HG03442 (cell line): ENCODE results near the gene OXT.
"Not testable (repeated sequence)": the region's sequence is repeated elsewhere in the genome, so short reads cannot be mapped to it uniquely, and the experiment has no call there.

ENCODE experiments used
- ATAC-seq: cut with Tn5 transposase; IDR thresholded peaks from one replicate; pipeline ENCODE4 v1.9.1; 2021; ENCODE audit warnings: mild to moderate bottlenecking, moderate library complexity; ENCODE audit not compliant: unreplicated experiment

Gene OXT

DNA sequence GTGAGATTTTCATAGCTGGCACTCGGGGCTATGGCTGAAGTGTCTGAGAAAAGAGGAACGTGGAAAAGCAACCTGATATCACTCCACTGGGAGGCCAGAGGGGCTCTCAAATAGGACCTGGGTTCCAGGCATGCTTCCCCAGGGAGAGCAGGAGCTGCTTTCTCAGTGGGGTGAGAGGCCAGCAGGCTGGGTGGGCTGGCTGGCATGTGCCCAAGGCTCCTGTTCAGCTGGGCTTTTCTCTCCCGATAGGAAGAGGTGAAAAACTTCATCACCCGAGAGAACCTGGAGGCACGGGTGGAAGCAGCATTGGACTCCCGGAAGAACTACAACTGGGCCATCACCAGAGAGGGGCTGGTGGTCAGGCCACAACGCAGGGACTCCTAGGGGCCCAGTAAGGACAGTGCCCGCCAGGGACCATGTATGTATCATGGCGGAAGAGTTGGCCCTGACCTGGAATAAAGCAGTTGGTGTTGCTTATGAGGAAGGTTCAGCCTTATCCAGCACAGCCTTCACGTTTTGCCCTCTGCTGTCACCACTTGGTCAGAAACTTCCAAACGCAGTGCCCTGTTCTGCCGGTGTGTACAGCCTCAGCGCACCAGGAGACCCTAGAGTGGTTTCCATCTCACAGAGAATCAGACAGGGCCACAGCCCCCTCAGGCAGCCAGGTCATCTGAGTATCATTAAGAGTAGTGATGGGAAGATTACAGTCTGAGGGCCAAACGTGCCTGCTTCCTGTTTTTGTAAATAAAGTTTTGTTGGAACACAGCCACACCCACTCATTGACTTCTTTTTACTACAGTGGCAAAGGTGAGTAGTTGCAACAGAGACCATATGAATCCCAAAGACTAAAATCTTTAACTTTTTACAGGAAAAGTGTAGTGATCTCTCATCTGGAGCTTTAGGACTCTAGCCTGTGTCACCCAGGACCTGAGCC, 23.7 kb upstream of the OXT start:
- no peak for ATAC-seq

DNA sequence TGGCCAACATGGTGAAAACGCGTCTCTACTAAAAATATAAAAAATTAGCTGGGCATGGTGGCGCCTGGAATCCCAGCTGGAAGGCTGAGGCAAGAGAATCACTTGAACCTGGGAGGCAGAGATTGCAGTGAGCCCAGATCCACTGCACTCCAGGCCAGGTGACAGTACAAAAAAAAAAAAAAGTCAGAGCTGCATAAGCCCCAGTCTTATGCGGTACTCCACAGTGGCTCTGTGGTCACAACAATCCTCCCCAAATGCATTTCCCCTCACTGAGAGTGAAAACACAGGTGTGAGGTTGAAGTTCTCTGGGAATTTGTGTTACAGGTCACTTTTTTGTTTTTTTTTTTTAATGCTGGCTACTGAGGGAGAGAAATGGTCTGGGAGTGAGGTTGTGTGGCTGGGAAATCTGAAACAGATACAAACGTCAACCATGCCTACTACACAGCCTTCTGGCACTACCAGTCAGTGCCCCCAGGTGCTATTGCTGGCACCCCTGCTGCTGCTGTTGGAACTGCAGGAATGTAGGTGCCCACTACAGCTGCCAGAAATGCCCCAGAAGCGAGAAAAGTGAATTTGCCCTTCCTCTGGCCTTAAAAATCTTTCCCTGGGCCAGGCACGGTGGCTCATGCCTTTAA, 19.9 kb upstream of the OXT start:
- ATAC-seq: no peak

DNA sequence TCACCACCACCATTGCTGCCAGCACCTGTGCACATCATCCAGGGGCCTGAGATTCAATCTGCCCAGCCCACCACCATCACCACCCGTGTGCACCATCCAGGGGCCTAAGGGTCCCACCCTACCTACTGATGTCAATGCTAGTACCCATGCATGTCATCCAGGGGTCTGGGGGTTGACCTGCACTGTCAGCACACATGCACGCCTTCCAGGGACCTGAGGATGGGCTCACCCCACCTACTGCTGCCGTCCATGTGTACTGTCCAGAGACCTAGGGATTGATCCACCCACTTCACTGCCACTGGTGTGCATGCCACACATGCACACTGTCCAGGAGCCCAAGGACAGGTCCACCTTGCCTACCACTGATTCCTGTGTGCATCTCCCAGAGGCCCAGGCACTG, 11.9 kb upstream of the OXT start:
- ATAC-seq: no peak

DNA sequence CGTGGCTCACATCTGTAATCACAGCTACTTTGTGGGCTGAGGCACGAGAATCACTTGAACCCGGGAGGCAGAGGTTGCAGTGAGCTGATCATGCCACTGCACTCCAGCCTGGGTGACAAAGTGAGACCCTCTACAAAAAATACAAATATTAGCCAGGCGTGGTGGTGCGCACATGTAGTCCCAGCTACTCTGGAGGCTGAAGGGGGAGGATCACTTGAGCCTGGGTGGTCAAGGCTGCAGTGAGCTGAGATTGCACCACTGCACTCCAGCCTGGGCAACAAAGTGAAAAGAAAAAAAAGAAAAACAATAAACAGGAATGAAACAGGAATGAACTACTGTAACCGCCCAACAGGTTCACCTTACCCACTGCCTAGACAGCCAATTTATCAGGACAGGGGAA, 7.3 kb upstream of the OXT start:
- not testable (repeated sequence) for ATAC-seq

DNA sequence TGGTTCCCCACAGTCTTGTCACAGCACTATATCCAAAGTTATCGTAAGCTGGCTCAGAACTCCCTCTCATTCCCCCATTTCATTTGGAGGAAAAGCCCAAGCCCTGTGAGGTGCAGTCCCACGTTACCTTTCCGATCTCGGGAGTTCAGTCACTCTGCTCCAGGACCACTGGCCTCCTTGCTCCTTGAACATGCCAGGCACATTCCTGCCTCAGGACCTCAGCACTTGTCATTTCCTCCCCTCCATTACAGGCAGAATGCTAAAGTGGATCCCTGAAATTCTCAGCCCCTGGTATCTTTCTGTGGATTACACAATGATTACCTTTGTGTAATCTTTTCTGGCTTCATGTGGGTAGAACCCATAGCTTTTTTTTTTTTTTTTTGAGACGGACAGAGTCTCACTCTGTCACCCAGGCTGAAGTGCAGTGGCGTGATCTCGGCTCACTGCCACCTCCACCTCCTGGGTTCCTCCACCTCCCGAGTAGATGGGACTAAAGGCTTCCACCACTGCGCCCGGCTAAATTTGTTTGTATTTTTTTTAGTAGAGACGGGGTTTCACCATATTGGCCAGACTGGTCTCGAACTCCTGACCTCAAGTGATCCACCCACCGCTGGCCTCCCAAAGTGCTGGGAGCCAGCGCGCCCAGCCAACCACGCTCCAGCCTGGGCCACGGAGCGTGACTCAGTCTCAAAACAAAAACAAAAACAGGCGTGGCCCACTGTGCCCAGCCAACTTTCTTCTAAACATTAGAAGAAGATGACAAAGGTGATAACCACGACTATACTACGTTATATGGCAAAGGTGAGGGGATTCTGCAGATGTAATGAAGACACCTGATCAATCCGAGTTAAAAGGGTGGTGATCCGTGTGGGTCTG, 4.0 kb upstream of the OXT start:
- no peak for ATAC-seq

DNA sequence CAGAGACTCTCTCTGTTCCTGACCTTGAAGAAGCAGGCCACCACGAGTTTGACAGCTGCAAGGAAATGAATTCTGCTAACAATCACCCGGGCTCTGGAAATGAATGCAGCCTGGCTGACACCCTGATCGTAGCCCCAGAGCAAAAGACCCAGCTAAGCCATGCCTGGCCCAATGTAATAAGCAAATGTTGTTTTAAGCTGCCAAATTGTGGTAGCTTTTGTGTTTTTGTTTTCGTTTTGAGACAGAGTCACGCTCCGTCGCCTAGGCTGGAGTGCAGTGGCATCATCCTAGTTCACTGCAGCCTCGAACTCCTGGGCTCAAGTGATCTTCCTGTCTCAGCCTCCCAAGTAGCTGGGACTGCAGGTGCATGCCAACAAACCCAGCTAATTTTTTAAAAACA, 3.3 kb upstream of the OXT start:
- ATAC-seq: peak; percentile 42

DNA sequence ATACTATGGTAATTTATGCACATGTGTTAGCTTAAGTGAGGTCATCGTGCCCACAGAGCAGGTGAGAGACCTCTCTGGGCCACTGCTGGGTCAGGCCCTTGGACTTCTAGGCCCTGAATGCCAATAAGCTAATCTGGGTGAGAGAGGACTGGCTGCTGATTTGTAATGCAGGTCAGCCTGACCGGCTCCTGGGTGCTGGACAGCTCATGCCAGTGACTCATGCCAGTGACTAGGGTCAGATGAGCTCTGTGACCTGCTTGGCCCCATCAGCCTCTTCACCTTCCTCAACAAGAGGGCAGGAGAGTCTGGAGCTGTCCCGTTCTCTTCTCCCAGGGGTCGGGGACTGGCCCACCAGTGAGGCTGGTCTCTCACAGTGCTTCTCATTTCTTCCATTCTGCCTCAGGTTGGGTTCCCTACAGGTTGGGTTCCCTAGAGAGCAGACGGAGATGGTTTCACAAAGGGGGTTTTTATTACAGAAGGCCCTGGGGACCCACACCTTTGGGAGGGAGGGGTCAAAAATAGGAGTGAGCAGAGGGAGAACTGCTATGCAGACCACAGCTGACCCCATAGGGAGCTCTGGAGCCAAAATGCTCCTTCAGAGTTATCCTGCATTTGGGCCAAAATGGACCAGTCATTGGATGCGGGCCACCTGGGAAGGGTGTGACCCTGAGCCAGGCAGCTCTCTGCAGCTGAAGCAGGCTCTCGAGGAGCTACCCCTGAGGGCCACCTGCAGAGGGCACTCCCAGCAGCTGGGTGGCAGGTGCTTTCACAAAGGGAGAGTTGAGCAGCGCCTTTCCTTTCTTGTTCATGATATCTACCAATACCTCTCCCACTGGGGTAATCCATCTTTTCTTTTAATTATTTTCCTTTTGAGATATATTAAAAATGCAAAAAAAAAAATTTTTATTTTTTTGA, 2.2 kb upstream of the OXT start:
- no peak for ATAC-seq

DNA sequence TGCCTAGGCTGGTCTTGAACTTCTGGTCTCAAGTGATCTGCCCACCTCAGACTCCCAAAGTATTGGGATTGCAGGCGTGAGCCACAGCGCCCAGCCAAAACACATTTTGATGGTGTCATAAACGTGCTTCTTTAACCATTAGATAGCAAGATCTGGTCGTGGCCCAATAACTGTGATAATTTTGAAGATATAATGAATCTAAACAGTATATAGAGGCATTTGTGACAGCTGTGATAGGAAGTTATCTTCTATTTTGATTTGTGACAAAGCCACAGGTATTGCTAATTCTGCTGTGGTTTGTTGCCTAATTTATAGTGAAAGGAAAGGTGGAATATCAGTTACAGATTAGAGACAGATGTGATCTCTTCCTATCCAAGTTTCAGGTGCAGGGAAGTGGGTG, 695 bp upstream of the OXT start:
- ATAC-seq: no peak

DNA sequence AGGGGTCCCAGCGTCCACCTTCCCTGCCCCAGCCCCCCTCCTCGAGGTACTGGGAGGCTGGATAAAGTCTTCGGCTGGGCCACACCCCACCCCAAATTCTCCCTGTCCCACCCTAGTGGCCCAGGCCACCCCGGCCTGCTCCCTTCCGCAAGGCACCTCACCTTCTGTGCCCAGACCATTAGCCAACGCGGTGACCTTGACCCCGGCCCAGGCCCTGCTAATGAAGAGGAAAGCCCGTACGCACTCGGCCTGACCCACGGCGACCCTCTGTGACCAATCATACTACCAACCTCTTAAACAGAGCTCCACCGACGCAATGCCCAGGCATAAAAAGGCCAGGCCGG, 182 bp upstream of the OXT start:
- no peak for ATAC-seq

DNA sequence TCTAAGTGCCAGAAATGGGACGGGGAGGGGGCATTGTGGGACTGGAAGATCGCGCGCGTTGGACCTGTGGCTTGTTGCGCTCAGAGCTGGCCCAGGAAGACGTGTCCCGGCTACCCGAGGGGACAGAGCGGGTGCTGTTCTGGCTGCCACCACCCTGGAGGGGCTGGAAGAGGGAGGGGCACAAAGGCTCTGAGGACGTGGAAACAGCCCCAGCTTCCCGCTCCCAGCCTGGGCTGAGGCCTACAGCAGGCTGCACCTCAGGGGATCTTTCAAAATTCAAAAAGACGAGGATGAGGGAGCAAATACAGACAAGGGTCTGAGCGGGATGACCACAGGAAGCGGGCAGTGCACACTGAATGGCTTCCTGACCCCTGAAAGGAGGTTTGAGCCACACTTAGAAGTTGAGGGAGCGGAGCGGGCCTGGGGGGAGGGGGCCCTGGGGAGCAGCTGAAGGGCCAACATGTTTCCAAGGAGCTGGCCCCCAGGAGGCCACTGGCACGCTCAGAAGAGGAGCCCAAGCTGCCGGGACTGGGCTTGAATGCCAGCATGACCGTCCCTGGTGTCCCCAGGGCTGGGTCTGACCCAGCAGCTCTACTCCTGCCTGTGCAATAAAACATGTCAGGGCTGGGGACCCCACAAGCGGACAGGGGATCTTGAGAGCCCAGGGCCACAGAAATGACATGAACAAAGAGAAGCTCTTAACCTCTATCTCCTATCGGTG, 1.3 kb downstream of the OXT start:
- no peak for ATAC-seq

DNA sequence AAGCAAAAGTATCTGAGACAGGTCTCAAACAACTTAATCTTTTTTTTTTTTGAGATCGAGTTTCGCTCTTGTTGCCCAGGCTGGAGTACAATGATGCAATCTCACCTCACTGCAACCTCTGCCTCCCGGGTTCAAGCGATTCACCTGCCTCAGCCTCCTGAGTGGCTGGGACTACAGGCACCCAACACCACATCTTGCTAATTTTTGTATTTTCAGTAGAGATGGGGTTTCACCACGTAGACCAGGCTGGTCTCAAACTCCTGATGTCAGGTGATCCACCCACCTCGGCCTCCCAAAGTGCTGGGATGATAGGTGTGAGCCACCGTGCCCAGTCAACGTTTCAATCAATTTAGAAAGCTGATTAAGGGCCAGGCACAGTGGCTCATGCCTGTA, 1.8 kb downstream of the OXT start:
- not testable (repeated sequence) for ATAC-seq

DNA sequence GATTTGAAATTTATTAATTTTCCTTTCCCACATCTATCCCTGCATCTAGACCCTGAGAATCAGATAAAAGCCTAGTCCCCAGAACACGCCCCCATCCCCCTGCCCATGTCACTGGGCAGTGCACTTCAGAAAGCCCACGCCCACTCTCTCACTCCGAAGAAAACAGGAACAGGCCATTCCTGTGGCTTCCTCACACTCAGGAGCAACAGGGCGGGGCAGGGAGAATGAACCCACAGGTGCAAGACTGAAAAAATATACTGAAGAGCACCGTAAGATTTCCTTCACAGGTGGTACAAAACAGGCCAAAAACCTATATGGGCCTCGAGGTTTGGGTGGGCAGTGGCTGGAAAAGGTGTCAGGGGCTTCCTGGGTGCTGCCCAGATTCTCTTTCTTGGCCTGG, 3.4 kb downstream of the OXT start:
- no peak for ATAC-seq

DNA sequence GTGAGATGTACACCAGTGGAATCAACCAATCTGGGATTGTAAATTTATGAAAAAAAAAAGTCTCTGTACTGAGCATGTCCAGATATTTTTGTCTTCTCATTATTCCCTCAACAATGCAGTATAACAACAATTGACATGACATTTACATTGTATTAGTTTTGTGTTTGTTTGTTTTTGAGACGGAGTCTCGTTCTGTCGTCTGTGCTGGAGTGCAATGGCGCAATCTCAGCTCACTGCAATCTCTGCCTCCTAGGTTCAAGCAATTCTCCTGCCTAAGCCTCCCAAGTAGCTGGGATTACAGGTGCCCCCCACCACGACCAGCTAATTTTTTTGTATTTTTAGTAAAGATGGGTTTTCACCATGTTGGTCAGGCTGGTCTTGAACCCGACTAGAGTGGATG, 3.9 kb downstream of the OXT start:
- ATAC-seq: not testable (repeated sequence)

DNA sequence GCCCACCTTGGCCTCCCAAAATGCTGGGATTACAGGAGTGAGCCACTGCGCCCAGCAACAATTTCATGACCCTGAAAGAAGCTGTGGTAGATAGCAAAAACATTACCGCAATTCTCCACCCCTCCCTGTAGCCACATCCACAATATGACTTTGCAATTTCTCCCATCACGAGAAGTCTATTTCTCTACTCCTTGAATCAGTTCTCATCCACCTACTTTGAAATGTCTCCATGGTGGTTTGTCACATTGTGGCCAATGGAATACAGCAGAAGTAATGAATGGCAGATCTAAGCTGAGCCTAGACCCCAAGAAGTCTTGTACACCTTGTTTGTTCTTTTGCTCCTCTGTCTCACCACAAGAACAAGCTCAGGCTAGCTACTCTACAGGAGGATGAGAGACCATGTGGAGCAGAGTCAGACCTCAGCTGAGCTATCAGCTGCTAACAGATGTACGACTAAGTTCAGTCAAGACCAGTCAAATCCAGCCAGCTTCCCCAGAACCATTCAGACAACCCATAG, 6.3 kb downstream of the OXT start:
- no peak for ATAC-seq

DNA sequence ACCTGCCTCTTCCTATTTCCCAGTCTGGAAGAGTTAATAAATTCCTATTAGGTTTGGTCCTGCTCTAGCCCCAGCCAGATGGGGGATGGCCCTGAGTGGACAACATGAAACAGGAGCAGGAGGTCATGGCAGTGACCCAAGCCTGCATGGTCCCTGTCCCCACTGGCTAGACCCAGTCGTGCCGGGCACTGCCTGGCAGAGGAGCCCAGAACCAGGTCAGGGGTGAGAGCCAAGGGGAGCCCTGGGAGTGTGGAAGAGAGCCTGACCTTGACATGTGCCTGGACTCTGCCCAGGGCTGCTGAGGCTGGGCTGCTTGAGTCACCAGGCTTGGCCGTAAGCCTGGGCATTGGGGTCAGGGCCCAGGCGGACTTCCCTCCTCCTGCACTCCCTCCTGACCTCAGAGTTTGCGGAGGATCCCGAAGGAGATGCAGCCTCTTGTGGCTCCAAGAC, 9.5 kb downstream of the OXT start:
- no peak for ATAC-seq

DNA sequence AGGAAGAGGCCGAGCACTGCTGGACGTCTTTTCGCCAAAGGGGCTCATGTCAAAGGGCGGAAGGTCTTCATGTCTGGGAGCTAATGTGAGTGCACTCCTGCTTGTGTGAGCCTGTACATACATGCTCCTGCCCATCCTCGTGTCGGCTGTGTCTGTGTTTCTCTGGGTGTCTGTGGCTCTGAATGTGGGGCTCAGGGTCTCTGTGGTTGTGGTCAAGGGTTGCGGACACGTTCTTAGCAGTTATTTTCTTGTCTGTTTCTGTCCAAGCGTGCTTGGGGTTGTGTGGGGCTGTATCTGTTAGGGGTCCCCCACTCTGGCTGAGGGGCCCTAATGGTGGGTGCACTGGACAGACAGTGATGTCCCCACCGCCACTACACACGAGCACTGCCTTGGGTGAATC, 10.2 kb downstream of the OXT start:
- ATAC-seq: no peak

DNA sequence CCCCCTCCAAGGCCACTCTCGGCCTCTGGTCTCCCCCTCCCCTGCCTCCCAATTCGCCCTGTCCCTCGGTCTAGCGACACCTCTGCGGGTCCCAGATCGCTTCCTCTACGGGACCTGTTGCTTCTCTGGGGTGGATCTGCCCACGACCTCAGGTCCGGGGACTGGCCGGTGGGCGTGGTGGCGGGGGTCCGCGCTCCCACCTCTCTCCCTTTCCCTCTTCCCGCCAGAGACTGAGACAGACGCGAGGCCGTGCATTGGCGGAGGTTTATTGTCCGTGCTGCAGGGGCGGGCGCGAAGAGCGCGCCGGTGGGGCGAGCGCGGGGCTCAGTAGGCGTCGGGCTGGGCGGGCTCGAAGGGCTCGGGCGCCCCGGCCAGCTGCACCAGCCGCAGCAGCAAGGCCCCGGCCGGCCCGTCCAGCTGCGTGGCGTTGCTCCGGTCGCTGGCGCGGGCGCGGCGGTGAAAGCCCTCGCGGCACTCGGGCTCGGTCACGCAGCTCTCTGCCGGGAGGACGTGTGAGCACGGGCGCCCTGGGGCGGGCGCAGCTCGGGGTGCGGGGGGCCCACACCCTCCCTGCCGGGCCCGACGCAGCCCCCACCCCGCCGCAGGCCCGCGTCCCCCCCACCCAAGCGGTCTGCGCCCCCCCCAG, 11.0 kb downstream of the OXT start:
- no peak for ATAC-seq

DNA sequence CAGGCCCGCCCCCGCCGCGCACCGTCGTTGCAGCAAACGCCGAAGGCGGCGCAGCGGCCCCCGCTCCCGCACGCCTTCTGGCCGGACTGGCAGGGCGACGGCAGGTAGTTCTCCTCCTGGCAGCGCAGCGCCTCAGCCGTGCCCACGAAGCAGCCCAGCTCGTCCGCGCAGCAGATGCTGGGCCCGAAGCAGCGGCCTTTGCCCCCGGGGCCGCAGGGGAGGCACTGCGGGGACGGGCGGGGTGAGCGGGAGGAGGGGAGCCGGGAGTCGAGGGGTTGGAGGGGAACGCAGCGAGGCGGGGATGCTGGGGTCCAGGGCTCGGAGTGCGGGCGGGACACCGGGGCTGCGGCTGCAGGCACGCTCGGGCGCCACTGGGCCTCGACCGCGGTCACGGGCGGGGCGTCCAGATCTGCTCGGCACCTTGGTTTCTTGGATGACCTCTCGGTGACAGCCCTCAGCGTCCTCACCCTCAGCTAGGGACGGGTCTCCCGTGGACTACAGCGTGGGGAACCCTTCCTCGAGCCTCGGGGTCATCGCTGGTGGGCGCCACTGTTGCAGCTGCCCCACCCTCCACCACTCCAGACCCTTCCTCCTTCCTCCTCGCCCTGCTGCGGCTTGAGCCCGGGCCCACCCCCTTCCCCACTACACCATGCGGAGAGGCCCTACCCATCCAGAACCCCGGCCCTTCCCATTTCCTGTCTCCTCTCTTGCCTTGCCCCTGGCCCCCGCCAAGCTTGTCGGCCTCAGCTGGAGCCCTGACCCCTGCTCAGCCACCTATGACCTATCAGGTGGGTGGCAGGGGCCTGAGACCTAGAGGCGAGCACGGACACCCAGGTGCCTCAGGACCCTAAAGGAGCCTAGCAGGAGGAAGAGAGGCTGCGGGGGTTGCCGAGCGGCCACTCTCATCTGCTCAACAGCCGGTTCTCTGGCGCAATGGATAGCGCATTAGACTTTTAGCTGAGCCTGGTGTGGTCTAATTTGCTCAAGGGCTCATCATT, 11.8 kb downstream of the OXT start:
- no peak for ATAC-seq
